Neutrophil (primary cell): ENCODE results near the gene NBEAL2.

ENCODE experiments used
- H3K27ac ChIP-seq: fragments of 200-600 bp; sonication (generic); 2 replicates; pipeline ENCODE4 v1.5.1; 2016; ENCODE audit warnings: mild to moderate bottlenecking, moderate library complexity
- H3K27me3 ChIP-seq: fragments of 200-600 bp; sonication (generic); 2 replicates; pipeline ENCODE4 v1.6.0; 2016; ENCODE audit warnings: mild to moderate bottlenecking
- H3K36me3 ChIP-seq: fragments of 200-600 bp; sonication (generic); 2 replicates; pipeline ENCODE4 v1.5.1; 2017
- H3K4me1 ChIP-seq, 2 experiments: fragments of 200-600 bp in 1 of 2; sonication (generic) in 1 of 2; 1 replicate in 1 of 2; 2 replicates in 1 of 2; pipeline versions ENCODE4 v1.5.1 to v1.6.1; 2013 to 2016; ENCODE audit warnings: low read depth in 1 of 2, low read length in 1 of 2, mild to moderate bottlenecking in 1 of 2, moderate library complexity in 1 of 2; ENCODE audit not compliant: control insufficient read depth in 1 of 2, insufficient read depth in 1 of 2
- H3K4me3 ChIP-seq, 2 experiments: fragments of 200-600 bp in 1 of 2; sonication (generic) in 1 of 2; 1 replicate in 1 of 2; 2 replicates in 1 of 2; pipeline ENCODE4 v1.5.1; 2013 to 2016; ENCODE audit warnings: low read depth in 1 of 2, low read length in 1 of 2, mild to moderate bottlenecking in 1 of 2, moderate library complexity in 1 of 2
- H3K9me3 ChIP-seq: fragments of 200-600 bp; sonication (generic); 2 replicates; pipeline ENCODE4 v1.5.1; 2016
- CTCF ChIP-seq: fragments of 200-600 bp; sonication (generic); IDR thresholded peaks from 2 replicates; pipeline ENCODE4 v1.5.1; 2016; ENCODE audit warnings: antibody characterized with exemption

Gene NBEAL2

DNA sequence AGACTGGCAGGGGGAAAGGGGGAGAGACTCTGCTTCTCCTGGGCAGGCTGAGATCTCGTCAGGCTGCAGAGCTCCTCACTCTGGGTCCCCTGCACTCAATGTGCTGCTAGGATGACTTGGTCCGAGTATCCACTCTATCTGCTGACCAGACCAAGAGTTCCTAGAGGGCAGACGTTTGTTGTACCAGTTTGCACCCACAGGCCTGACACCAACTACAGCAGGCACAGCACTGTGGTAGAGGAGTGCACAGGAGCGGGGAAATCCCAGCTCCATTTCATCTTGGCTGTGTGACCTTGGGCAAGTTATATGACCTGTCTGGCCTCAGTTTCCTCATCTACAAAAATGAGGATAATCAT lies 31.9 kb upstream of the NBEAL2 start:
- no peaks in the 10 kb centered on the region for H3K36me3 ChIP-seq
- no peaks in the 10 kb centered on the region for H3K27me3 ChIP-seq
- H3K4me3 ChIP-seq = peak overlapping the region; percentile 13 to 41
- H3K4me1 ChIP-seq = peaks cover 63 to 65% of the 10 kb centered on the region in 2 experiments
- peak overlapping the region; percentile 80 for H3K27ac ChIP-seq
- no peaks in the 10 kb centered on the region for H3K9me3 ChIP-seq
- TF ChIP-seq CTCF = no peak

DNA sequence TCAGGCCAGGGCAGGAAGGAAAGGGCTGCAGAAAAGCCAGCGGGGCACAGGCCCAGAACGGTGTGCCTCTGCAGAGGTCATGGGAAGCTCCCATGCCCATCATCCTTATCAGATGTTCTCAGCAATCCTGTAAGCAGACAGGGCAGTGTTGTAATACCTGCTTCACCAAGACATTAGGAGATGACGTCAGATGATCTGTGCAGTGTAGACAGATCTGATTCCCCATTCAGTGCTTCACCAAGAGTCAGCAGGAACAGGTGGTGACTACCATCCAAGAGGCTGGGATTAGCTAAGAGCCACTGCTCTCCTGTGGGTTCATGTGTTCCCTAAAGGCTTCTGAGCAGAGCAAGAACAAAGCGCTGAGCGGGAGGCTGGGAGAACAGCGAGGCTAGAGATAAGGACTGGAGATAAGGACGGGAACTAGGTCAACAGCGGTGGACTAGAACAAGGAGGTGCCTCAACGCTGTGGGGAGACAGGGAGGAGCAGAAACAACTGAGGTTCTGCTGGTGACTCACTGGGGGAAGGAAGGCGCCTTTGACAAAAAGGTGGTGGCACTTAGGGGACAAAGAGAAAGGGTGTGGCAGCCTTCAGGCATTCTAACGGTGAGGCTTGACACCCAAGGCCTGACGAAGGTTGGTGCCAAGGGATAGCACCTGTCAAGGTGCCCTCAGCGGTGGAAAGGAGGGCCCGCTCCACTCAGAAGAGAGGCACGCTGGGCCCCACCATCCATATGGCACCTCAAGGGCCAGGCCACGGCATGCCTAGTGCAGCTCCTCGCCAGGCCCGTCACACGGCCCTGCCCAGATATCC lies 31.3 kb upstream of the NBEAL2 start:
- no peak for TF ChIP-seq CTCF
- Histone ChIP-seq H3K4me1 (peaks cover 68 to 71% of the 10 kb centered on the region in 2 experiments), H3K27me3 (no peaks in the 10 kb centered on the region), H3K27ac (peak overlapping the region; percentile 80), H3K9me3 (no peaks in the 10 kb centered on the region), H3K4me3 (peak overlapping the region; percentile 35 to 41), H3K36me3 (no peaks in the 10 kb centered on the region)

DNA sequence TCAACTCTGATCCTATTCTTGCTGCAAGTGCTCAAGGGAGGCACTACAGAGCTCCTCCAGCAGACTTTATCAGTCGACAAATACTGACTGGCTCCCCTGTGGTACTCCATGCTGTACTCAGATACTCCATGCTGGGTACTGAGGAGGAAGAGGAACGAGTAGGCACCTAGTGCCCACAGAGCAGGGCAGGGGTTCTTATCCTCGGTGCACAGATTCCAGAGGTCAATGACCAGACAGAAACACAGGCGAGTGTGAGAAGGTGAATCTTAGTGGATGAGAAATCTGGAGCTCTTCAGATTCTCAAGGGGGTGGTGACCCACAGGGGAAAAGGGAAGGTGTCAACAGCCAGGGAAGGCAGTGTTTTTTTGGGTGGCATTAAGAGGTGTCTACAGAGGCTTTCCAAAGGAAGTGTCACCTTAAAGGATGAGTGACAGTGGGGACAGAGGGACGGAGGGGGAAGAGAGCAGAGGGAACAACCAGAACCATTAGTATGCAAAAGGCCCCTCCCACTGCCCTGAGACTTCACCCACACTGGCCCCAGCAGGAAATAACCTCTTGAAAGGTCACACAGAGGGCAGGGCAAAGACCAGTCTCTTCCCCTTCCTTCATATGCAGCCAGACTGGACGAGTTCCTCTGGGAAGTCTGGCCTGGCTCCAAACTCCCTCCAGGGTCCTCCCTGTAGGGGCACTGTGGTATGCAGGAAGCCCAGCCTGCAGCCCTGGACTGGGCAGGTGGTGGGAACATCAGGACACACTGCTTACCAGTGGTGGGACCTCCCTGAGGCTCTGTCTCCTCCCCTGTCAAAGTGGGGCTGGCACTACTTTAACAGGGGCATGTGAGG lies 30.4 kb upstream of the NBEAL2 start:
- Histone ChIP-seq H3K27ac (peak overlapping the region; percentile 80), H3K27me3 (no peaks in the 10 kb centered on the region), H3K4me1 (peaks cover 77 to 80% of the 10 kb centered on the region in 2 experiments), H3K36me3 (no peaks in the 10 kb centered on the region), H3K4me3 (peak overlapping the region; percentile 35 to 41), H3K9me3 (no peaks in the 10 kb centered on the region)
- TF ChIP-seq CTCF = no peak

DNA sequence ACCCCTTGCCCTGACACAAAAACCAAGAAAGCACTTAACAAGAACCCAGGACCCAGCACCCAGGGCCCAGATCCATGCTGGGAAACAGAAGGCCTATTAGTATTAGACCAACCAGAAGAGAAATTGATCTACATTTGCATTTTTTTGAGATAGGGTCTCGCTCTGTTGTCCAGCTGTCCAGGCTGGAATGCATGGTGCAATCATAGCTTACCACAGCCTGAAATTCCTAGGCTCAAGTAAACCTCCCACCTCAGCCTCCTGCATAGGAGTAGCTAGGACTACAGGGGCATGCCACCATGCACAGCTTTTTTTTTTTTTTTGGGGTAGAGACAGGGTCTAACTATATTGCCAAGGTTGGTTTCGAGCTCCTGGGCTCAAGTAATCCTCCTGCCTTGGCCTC lies 29.3 kb upstream of the NBEAL2 start:
- no peaks in the 10 kb centered on the region for H3K9me3 ChIP-seq
- H3K4me1 ChIP-seq = peaks cover 88 to 91% of the 10 kb centered on the region in 2 experiments
- H3K27ac ChIP-seq = peak overlapping the region; percentile 80
- H3K4me3 ChIP-seq = no peak overlapping the region
- H3K27me3 ChIP-seq = no peaks in the 10 kb centered on the region
- TF ChIP-seq CTCF = no peak
- no peaks in the 10 kb centered on the region for H3K36me3 ChIP-seq

DNA sequence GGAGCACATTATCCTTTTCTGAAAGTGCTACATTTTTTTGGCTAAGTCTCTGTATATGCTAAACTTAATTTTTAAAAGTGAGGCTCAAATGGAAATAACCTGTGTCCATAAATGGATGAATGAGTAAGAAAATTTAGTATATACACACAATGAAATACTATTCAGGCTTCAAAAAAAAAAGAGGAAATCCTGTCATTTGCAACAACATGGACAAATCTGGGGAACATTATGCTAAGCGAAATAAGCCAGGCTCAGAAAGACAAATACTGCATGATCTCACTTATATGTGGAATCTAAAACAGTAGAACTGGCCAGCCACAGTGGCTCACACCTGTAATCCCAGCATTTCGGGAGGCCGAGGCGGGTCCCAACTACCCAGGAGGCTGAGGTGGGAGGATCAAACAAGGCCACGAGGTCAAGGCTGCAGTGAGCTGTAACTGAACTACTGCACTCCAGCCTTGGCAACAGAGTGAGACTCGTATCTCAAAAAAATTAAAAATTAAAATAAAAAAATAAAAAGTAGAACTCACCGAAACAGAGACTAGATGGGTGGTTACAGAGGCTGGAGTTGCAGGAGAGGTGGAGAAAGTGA lies 28.7 kb upstream of the NBEAL2 start:
- Histone ChIP-seq H3K9me3 (no peaks in the 10 kb centered on the region), H3K4me3 (no peak overlapping the region), H3K27ac (peak overlapping the region; percentile 80), H3K4me1 (peaks cover 94 to 97% of the 10 kb centered on the region in 2 experiments), H3K27me3 (no peaks in the 10 kb centered on the region), H3K36me3 (no peaks in the 10 kb centered on the region)
- TF ChIP-seq CTCF = no peak
